IPS DF 4.7 (cell line): Measurements from ENCODE around the gene NELL1.

Experiments used
- DNase-seq: peaks from one replicate; pipeline ENCODE4 v3.0.0-alpha.2; 2013; ENCODE audit warnings: low spot score; ENCODE audit errors: extremely low read depth

The NELL1 gene

DNA sequence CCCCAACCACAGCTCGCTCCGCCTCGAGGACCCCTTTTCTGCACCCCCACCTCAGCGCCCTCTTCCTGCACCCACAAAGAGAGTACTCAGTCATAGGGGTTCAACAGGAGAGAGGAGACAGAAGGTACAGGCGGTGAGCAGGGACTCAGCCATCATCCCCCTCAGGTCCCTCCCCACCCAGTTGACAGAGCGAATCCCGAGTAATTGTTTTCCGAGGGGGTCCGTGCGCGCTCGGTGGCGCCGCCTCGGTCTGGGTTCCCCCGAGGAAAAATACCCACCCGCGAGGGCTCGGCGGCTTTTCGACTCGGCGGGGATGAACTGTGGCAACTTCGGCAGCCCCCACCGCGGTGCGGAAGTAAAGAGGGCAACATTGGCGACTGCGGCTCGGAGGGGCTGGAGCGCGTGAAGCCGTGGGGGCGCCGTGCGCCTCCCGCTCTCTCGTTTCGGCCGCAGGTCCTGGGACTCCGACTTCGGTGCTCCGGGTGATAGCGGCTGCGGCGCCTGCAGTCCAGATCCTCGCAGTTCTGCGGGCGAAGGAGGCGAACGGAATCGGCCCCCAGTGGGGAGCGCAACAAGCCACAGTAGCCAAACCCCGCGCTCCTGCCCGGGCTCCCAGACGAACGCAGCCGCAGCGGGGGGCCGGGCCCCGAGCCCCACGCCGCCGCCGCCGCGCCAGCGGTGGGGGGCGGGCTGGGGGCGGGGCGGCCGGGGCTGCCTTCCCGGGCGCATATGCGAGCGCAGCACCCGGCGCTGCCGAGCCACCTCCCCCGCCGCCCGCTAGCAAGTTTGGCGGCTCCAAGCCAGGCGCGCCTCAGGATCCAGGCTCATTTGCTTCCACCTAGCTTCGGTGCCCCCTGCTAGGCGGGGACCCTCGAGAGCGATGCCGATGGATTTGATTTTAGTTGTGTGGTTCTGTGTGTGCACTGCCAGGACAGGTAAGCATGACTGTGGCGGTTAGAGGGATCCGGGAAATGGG lies at the start of gene NELL1:
Gene NELL1 (plus strand): TSS at position 743 of the 976 bp plus-strand sequence.
- DNase-seq, result no peak

DNA sequence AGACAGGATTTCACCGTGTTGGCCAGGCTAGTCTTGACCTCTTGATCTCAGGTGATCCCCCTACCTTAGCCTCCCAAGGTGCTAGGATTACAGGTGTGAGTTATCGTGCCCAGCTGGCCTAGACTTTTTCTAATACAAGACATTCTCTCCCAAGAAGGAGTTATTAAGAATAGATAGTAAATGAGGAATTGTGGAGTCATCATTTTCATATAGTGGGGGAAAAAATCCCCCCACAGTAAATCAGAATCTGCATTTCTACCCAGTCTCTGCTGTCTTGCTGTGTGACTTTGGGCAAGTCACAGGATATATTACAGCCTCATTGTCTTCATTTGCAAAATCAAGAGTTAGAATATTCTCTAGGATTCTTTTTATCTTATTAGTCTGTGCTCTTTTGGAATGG lies 48.4 kb upstream of the NELL1 start:
- no peak for DNase-seq

DNA sequence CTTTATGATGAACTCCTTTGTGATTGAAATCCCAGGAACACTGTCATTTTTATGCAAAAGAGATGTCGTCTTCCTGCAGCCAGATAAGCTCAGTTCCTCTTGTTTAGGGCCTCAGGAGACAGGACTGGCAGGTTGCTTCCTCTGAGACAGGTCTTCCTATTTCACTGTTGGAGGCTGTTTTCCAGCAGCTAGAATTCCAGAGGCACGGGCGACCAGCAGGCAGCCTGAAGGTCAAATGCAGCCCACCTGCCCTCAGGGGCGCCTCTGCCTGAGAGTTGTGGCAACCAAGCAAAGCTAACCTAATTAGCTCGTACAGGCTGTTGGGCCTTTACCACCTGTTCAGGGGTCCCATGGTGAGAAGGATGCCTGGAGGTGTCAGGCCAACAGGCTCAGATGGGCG lies 47.7 kb upstream of the NELL1 start:
- no peak for DNase-seq

DNA sequence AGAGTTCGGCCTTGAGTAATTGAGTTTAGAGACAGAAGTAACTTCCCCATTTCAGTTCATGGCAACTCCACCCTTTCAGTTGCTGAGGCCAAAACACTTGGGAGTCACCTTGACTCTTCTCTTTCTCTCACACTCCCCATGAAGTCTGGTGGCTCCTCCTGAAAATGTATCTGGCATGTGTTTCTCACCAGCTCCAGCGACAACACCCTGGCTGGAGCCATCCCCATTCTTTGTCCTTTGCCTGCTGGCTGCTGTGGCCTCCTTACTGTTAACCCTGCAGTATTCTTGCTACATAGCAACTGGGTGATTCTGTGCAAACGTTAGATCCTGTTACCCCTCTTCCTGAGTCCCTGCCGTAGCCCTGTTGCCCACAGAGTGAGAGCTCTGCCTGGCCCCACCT lies 46.1 kb upstream of the NELL1 start:
- no peak for DNase-seq

DNA sequence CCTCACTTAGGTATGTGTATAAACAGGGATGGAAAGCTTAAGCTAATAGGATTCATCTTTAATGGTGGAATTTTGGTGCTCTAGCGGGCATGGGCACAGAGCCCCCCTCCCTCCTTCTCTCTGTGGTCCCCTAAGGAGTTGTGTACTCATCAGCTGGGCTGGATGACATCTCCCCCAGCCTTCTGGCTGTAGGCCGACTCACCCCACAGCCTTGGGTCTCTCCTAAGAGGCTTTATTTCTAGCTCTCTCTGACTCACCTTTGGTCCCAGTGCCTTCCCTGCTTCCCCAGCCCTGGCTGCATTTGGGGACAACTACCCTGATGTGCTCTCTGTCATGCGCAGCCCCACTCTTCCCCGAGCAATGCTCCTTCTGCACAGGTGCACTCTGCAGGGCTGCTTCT lies 43.1 kb upstream of the NELL1 start:
- DNase-seq, result no peak

DNA sequence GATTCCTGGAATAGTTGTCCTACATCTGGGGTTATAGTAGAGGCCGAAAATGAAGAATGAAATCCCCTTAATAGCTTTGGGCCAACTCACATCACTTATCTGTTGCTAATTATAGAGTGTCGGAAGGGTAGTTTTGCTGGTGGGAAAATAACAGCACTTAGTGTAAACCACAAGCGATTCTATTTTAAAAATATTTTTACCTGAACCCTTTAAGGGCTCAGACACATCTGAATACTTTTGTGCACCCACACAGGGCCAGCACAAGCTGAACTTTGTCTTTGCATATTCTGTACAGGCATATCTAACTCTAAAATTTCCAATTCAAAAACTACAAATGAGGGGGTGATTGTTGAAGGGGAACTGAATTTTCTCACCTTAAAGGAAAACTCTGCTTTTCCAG lies 42.4 kb upstream of the NELL1 start:
- no peak for DNase-seq

DNA sequence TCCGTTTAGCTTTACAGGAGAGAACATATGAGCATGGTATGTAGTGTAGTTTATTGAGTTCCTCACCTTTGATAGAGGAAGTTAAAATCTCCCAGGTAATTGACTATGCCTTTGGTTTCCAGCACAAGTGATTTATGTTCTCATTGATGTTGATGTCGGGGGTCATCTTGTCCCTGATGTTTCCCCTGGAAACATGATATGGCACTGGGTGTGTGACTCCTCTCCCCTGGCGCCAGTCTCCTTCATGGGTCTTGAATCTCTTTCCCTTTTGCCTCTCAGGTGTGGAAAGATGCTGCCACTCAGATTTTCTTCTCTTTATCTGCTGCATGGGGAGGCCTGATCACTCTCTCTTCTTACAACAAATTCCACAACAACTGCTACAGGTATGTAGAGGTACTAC lies 41.7 kb upstream of the NELL1 start:
- DNase-seq, result no peak

DNA sequence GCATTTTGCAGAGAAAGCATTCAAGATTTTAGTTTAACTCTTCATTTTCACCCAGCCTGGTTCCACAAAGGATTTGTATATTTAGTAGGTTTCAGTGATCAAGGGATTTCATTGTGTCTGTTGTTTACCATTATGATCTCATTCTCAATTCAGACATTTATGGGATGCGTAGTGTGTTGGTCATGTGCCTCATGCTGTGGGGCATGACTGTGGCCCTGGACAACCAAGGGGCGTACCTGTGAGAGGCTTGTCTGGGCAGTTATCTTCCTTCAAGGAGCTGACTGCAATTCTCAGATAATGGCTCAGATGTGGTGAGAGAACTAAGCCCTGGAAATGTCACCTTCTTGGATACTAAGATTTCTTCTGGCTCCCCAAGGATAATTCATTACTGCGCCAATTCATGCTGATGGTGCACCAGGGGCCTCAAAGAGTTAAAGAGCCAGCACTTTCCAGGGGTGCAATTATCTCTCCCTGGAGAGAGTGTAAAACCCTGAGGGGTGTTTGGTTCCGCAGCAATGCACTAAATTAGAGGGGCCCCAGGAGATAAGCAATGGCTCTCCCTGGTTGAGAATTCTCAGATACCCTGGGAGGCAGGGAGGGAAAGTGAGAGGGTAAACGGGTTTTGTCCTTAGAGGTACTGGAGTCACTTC lies 37.7 kb upstream of the NELL1 start:
- no peak for DNase-seq

DNA sequence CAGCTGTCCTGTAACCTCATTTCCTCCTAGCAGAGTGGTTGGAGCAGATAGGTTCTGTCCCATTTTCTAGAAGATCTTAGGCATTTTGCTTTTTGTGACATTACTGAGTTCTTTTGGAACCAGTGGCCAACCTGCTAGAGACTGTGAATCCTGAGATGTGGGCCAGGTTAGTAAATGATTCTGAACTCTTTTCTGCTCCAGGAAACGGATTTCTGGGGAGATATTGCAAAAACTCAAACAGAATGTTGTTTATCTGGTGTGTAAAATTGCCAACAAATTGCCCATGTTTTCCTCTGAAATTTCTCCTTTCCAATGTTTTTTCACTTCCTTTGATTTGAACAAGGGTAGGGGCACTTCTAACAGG lies 37.2 kb upstream of the NELL1 start:
- no peak for DNase-seq

DNA sequence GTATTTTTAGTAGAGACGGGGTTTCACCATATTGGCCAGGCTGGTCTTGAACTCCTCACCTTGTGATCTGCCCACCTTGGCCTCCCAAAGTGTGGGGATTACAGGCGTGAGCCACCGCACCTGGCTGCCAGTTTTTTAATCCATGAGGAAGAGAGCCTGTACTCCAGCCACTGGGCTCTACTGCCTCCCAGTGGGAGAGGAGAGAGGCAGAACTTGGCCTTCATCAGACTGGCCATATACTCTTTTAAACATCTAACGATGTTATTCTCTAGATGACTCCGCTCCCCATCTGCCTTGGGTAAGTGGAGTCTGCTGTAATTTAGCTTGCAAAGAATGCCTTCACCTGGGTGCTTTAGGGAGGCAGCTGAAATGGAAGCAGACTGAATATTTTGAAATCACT lies 35.3 kb upstream of the NELL1 start:
- no peak for DNase-seq

DNA sequence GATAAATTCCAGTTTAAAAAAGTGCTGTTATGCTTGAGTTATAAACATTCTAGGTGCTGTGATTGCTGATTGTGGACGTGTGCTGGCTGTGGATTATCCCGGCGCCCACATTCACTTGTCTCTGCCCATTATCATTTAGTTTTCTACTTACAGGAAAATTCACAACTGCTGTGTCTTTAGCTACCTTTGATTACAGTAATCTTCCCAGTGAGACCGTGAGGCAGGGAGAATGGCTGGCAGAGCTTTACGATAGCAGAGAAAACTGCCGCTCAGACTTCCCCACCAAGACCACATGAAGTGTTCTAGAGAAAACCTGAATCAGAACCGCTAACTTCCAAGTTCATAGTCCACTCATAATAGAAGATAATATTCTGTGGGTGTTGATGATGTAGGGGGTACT lies 34.6 kb upstream of the NELL1 start:
- DNase-seq, result no peak

DNA sequence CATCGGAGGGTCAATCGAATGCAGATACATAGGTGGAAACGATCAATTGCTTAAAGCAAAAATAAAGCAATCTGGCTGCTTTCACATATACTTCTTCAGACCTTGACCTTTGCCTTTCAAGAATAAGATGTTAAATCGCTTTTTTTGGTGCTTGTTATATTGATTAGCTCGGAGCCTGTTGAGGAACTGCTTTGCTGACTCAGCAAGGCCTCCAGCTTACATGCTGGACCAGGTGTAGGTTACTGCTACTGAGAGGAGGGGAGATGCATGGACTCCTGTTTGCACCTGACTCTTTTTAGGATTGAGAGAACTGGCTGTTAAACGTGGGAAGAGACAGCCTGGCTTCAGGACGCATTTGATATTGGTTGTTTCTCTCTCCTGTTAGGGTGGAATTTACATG lies 31.3 kb upstream of the NELL1 start:
- DNase-seq, result no peak

DNA sequence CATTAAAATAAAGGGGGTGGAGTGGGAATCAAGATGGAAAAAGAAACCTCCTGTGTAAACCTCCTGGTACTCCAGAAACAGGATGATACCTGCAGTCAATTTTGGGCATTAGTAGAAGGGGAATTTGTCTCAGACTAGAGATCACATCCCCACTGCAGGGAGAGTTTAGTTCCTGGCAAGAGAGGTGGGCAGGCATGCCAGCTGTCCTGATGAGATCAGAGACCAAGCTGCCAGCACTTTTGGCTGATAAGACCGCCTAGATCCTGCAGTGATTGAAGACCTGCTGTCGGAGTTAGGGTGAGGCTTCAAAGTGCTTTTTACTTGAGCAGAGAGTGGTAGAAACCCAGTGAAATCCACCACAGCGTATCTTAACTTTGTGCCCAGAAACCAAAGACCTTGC lies 29.7 kb upstream of the NELL1 start:
- DNase-seq, result no peak

DNA sequence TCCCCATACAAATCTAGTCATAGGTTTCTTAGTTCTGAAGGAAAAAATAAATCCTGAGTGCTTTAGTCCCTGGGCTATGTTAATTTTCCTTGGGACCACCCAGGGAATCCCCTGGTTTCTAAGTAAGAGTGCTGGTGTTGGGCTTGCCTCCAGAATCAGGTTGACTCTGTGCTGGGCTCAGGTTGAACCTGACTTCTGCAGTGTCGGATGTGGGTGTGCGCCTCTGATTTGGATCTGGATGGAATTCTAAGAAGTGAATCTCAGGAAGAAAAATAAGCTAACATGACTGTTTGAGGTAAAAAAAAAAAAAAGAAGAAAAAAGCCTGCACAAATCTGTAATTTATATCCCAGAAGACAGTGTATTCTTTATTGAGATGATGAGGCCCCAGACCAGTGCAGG lies 29.0 kb upstream of the NELL1 start:
- DNase-seq, result no peak

DNA sequence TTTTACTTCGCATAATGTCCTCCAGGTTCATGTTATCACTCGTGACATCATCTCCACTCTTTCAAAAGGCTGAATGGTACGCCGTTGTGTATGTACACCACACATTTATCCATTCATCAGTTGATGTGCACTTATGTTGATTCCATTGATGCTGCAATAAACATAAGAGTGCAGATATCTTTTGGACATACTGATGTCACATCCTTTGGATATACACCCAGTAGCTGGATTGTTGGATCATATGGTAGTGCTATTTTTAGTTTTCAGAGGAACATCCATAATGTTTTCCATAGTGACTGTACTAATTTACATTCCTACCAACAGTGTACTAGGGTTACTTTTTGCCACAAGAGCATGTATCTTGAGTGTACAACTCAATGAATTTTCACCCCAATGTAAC lies 25.0 kb upstream of the NELL1 start:
- DNase-seq, result no peak

DNA sequence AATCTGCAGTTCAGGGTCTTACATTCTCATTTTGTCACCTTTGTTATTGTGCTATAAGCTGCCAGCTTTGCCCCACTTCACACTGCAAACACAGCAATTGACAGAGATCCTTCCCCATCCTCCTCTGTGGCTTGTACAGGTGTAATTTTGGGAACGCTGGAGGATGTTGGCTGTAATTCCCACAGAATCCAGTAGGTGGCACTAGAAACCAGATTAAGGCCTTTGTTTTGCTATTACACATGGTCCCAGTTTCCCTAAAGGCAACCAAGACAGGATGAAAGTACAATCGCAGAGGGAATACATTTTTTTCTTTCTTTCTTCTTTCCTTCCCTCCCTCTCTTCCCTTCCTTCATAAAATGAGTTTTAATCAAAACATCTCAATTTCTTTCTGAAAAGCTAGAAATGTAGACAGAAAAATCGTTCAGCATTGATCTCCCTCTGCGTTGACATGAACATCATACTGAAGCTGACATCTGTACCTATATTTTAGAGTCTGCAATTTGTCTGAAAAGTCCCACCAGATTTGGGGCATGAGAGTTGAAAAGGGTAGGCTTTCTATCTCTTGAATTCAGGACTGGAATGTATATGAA lies 21.3 kb upstream of the NELL1 start:
- no peak for DNase-seq

DNA sequence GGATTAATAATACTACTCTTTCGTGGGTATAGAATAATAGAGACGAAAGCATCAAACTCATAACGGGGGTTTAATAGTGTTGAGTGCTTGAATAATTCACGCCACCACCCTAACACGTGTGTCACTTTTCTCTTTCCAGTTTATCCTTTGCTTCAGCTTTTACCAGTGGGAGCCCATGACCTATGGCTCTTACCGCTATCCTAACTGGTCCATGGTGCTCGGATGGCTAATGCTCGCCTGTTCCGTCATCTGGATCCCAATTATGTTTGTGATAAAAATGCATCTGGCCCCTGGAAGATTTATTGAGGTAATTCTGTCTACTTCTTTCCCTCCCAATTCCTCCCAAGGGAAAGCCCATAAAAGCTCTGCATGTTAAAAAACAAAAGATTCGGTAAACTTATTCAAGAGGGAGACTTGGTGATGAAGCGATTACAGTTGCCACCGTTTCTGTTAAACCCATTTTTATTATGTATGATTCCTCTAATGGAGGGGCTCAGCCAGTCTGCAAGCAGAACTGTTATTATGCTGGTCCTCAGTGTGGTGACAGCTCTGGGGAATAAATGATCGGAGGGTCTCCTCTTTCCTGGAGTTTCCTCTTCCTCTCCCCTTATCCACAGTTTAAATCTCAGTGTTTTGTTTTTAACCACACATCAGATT lies 17.1 kb upstream of the NELL1 start:
- no peak for DNase-seq

DNA sequence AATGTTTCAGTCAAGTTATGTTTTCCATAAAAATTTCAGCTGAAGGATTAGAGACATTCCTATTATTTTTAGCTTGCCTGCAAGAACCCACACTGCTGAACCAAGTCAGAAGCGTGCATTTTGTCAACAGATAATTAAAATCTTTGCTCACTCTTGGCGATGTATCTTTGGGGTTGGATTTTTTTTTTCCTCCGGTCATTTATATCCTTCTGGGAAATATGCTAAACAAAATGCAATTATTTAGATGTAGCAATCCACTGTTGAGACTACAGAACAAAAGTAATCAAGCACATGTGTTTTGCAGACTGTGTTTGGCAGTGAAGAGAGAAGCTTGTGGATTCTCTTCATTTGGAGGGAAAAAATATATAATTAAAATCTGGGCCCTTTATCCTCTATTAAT lies 15.3 kb upstream of the NELL1 start:
- no peak for DNase-seq

DNA sequence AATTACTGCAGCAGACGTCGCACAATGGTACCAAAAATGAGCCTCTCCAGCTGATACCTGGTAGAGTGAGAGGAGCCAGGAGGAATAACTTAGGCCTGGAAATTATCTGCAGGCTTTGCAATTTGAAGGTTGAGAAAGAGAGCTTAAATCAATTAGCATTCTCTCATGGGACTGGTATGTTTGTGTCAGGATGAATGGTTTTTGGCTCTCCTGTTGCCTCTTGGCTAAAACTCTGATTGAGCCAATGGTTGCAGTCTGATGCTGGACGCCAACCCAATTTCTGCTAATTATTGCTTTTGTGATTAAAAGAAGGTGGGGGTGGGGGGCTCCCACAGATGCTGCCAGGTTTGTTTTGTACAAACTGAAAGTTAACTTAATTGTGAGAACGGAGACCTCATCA lies 12.5 kb upstream of the NELL1 start:
- DNase-seq, result no peak

DNA sequence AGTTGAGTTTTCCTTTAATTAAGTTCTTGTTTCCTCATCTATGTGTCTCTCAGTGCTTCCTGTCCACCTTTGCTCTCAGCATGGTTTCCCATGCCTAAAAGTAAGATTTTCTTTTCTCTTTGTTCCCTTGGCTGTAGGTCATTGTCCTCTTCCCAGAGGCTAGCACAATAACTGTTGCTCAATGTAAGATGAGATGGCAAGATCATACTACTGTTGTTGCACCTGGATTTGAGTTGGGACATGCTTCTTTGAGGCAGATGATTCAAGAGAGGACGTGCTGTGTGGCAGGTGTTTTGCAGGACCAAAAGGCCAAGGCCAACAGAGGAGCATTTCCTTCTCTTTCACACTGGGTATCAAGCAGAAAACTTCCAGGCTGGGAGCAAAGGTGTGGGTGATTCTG lies 11.3 kb upstream of the NELL1 start:
- no peak for DNase-seq

DNA sequence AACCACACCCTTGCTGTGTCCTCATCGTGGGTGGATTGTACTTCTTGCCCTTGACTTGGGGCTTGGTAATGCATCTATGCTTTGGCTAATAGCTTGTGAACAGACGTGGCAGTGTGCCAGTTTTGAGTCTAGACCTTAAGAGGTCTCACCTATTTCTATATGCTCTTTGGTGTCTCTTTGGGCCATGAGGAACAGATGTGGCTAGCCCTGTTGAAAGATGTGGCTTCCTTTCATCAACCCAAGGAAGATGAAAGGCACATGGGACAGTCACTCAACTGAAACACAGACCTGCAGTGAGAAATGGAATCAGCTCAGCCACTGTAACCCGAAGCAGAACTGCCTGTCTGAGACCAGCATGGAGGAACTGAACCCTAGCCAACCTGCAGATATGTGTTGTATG lies 7.9 kb upstream of the NELL1 start:
- no peak for DNase-seq

DNA sequence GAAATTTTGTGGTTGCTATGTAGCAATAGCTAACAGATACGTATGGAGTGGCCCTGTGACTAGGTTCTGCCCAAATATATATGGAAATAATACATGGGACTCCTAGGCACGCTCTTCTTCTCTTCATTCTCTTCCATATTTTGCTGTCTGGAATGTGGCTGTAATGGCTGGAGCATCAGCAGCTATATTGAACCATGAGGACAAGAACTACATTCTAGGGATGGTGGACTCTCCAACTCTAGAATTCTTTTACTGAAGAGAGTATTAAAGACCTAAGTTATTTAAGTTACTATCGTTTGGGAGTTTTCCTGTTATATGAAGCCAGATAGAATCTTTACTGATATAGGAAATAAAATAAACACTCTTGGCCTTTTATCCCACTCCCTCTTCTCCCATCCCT lies 7.5 kb upstream of the NELL1 start:
- no peak for DNase-seq
